ENCODE data around the gene PPP1R2.
"Not testable (repeated sequence)": the region's sequence is repeated elsewhere in the genome, so short reads cannot be mapped to it uniquely, and the experiment has no call there.

The PPP1R2 gene

DNA sequence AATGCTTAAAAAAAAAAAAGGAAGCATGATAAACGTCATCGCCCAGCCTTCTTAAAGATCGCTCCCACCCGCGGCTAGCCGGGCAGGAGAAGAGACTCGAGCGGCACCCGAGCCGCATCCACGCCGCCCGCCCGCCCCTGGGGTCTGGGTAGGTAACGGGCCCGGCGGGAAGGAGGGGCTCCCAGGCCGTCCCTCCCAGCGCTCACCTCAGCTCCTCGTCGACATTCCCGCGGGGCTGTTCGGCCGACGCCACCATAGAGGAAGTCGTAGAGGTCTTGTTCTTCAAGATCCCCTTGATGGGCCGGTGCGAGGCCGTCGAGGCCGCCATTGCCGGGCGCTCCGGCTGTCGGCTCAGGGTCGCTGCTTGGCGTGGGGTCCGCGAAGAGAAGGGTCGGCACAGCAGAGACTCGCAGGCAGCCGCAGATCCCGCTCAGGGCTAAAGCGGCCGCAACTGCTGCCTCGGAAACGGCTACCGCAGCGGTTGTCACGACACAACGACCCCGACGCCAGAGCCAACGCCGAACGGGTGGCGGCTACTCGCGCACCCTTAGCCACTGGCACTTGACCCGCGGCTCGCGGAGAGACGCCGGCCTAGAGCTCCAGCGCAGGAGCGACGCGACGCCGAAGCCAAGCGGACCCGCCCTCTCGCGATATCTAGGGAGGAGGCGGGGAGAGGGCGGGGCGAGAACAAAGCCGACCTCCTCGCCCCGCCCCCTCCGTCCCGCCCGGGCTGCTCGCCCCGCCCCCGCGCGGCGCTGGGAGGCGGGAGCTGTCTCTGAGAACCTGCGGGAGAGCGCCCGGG is at the start of gene PPP1R2:
PPP1R2 (minus strand) TSS at position 628 of the 802 bp plus-strand sequence; CDS start at position 328, 300 bp downstream.
- TF ChIP-seq ZNF384 (IDR thresholded peaks at IDR 0.05) (no peak), FOXA1 (IDR thresholded peaks at IDR 0.05) (no peak), HDGF (IDR thresholded peaks at IDR 0.05; ENCODE audit: borderline replicate concordance) (no peak), CTBP1 (IDR thresholded peaks at IDR 0.05; ENCODE audit: borderline replicate concordance) (no peak), L3MBTL2 (conservative IDR thresholded peaks at IDR 0.05) (no peak; the same call in 1 of the 2 replicates), TARDBP (IDR thresholded peaks at IDR 0.05) (no peak), SUZ12 (IDR thresholded peaks at IDR 0.05) (no peak), NFRKB (IDR thresholded peaks at IDR 0.05) (no peak), FOXK2 (IDR thresholded peaks at IDR 0.05) (no peak), ELF4 (IDR thresholded peaks at IDR 0.05) (no peak), SP1 (IDR thresholded peaks at IDR 0.05) (no peak), BHLHE40 (IDR thresholded peaks at IDR 0.05; ENCODE audit: borderline replicate concordance) (no peak), ARNT (IDR thresholded peaks at IDR 0.05) (no peak), FOXM1 (IDR thresholded peaks at IDR 0.05; ENCODE audit: borderline replicate concordance) (no peak), LEF1 (IDR thresholded peaks at IDR 0.05; ENCODE audit: borderline replicate concordance) (no peak)
- TF ChIP-seq, protein P1, sequence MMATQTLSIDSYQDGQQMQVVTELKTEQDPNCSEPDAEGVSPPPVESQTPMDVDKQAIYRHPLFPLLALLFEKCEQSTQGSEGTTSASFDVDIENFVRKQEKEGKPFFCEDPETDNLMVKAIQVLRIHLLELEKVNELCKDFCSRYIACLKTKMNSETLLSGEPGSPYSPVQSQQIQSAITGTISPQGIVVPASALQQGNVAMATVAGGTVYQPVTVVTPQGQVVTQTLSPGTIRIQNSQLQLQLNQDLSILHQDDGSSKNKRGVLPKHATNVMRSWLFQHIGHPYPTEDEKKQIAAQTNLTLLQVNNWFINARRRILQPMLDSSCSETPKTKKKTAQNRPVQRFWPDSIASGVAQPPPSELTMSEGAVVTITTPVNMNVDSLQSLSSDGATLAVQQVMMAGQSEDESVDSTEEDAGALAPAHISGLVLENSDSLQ (IDR thresholded peaks at IDR 0.05) = no peak
- ChIA-PET CTCF (interaction anchor here (0.7 kb wide), 1 partner anchor 272 kb away, joined by 4 read pairs; the partner anchor contains the start of gene XXYLT1), POLR2A (interaction anchor here (0.6 to 1.6 kb wide), 7 partner anchors 10 to 101 kb away, joined by 4 to 10 read pairs (median 4); partner anchors contain the start of gene APOD)
- DNase-seq (ENCODE audit: extremely low spot score) = peak; percentile 89

DNA sequence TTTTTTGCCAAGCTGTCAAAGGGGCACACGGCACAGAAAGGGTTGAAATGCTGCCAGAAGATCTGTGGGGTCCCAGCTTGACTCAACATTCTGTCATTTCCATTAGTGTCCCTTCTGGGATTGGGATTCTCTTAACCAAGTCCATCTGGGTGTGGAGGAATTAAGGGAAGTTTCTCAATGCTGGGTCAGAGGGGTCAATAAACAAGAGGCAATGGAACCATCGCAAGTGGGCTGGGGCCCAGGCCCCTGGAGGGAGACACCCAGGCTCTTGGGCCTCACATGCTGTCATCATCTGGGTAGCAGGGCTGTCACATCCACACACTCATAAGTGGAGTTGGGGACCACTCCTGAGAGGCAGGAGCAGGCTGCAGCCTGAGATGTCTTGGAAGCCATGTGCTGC is 48.7 kb upstream of the PPP1R2 start:
- DNase-seq (ENCODE audit: extremely low spot score) = no peak
- ChIA-PET POLR2A (no interaction called here), CTCF (no interaction called here)

DNA sequence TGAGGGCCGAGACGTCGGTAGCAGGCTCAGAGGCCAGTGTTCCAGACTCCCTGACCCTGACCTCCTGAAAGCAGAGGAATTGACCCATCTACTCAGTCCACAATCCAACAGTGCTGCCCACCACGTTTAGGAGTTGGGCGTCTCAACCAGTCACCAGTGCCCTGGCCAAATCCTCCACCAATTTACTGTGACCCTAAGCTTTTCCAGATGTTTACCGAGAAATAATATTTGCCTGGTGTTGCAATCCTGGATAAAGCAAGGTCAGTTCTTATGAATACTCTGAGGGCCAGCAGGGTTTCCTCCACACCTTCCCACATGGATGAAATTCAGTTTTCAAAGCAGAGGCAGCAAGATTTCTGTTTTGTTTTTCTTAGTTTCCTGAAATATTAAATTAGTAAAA is 48.1 kb upstream of the PPP1R2 start:
- ChIA-PET CTCF (no interaction called here), POLR2A (no interaction called here)
- TF ChIP-seq CTBP1 (IDR thresholded peaks at IDR 0.05; ENCODE audit: borderline replicate concordance) (no peak), SUZ12 (IDR thresholded peaks at IDR 0.05) (no peak), SP1 (IDR thresholded peaks at IDR 0.05) (no peak), ZNF384 (IDR thresholded peaks at IDR 0.05) (no peak), ELF4 (IDR thresholded peaks at IDR 0.05) (no peak)
- TF ChIP-seq, protein P1 (IDR thresholded peaks at IDR 0.05) = no peak
- DNase-seq (ENCODE audit: extremely low spot score) = no peak

More for the DNA sequence above, 48.7 kb upstream of the PPP1R2 start:
- TF ChIP-seq HDGF (IDR thresholded peaks at IDR 0.05; ENCODE audit: borderline replicate concordance) = no peak
- TF ChIP-seq FOXK2 (IDR thresholded peaks at IDR 0.05) = no peak
- no peak for TF ChIP-seq L3MBTL2 (conservative IDR thresholded peaks at IDR 0.05)
- no peak for TF ChIP-seq FOXA1 (IDR thresholded peaks at IDR 0.05)
- TF ChIP-seq ARNT (IDR thresholded peaks at IDR 0.05) = no peak
- TF ChIP-seq ZNF384 (IDR thresholded peaks at IDR 0.05) = no peak
- no peak for TF ChIP-seq NFRKB (IDR thresholded peaks at IDR 0.05)
- no peak for TF ChIP-seq LEF1 (IDR thresholded peaks at IDR 0.05; ENCODE audit: borderline replicate concordance)
- TF ChIP-seq TARDBP (IDR thresholded peaks at IDR 0.05) = no peak
- TF ChIP-seq FOXM1 (IDR thresholded peaks at IDR 0.05; ENCODE audit: borderline replicate concordance) = no peak
- no peak for TF ChIP-seq CTBP1 (IDR thresholded peaks at IDR 0.05; ENCODE audit: borderline replicate concordance)
- no peak for TF ChIP-seq SP1 (IDR thresholded peaks at IDR 0.05)
- no peak for TF ChIP-seq SUZ12 (IDR thresholded peaks at IDR 0.05)
- no peak for TF ChIP-seq ELF4 (IDR thresholded peaks at IDR 0.05)

DNA sequence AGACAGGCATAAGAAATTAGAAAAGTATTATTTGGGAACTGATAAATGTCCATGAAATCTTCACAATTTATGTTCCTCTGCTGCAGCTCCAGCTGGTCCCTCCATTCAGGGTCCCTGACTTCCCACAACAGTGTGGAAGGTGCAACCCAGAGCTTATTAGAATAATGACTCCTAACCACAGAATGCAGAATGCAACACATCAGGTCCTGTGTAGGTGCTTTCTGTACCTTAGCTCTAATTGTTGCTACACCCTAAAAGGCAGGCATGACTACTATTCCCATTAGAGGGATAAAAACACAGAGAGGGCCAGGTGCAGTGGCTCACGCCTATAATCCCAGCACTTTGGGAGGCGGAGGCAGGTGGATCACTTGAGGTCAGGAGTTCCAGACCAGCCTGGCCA is 47.3 kb upstream of the PPP1R2 start:
- DNase-seq (ENCODE audit: extremely low spot score); CTCF ChIA-PET; POLR2A ChIA-PET: not testable (repeated sequence)

DNA sequence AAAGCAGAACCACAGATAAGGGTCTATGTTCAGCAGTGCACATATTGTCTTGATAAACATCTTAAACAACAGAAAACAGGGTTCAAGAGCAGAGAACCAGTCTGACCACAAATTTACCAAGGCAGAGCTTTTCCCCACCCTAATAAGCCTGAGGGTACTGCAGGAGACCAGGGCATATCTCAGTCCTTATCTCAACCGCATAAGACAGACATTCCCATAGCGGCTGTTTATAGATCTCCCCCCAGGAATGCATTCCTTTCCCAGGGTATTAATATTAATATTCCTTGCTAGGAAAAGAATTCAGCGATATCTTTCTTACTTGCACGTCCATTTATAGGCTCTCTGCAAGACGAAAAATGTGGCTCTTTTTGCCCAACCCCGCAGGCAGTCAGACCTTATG is 46.7 kb upstream of the PPP1R2 start:
- POLR2A ChIA-PET = not testable (repeated sequence)

DNA sequence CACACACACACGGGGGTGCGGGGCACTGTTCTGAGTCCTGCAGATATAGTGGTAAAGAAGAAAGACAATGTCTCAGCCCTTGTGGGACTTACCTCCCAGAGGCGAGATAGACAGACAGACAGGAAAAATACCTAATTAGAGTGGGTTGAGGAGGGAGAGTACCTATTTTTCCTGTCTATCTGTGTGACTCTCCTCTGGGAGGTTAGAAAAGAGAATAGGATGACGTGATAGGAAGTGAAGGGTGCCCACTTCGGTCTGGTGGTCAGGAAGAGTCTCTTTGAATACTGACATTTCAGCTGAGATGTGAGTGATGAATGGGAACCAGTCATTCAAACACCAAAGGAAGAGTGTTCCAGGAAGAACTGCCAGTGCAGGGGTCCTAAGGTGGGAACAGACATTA is 44.7 kb upstream of the PPP1R2 start:
- POLR2A ChIA-PET = no interaction called here
- DNase-seq (ENCODE audit: extremely low spot score) = no peak
- CTCF ChIA-PET = no interaction called here
- TF ChIP-seq FOXM1 (IDR thresholded peaks at IDR 0.05; ENCODE audit: borderline replicate concordance) (no peak), FOXA1 (IDR thresholded peaks at IDR 0.05) (no peak), BHLHE40 (IDR thresholded peaks at IDR 0.05; ENCODE audit: borderline replicate concordance) (no peak), ELF4 (IDR thresholded peaks at IDR 0.05) (no peak), NFRKB (IDR thresholded peaks at IDR 0.05) (no peak), ARNT (IDR thresholded peaks at IDR 0.05) (no peak), HDGF (IDR thresholded peaks at IDR 0.05; ENCODE audit: borderline replicate concordance) (no peak), TARDBP (IDR thresholded peaks at IDR 0.05) (no peak), SUZ12 (IDR thresholded peaks at IDR 0.05) (no peak), CTBP1 (IDR thresholded peaks at IDR 0.05; ENCODE audit: borderline replicate concordance) (no peak), L3MBTL2 (conservative IDR thresholded peaks at IDR 0.05) (no peak), SP1 (IDR thresholded peaks at IDR 0.05) (no peak), ZNF384 (IDR thresholded peaks at IDR 0.05) (no peak), FOXK2 (IDR thresholded peaks at IDR 0.05) (no peak), LEF1 (IDR thresholded peaks at IDR 0.05; ENCODE audit: borderline replicate concordance) (no peak)
- TF ChIP-seq, protein P1 (IDR thresholded peaks at IDR 0.05) = no peak

More for the DNA sequence above, 46.7 kb upstream of the PPP1R2 start:
- DNase-seq (ENCODE audit: extremely low spot score); CTCF ChIA-PET: not testable (repeated sequence)

All from HEK293T (cell line).